Body of pancreas (tissue), 4 donors: ENCODE data around the gene LRRC23. TPM values are rescaled to one million over a fixed set of nuclear protein-coding genes. Genes with fewer than 3 reads are reported as not detected.

Source experiments
- ATAC-seq: fragments of 150-250 bp; one replicate; pipeline ENCODE4 v1.9.1; 2016
- DNase-seq, 4 donors: peaks; one replicate each; pipeline ENCODE4 v3.0.0-alpha.2; 2019
- H3K27ac ChIP-seq, 4 donors: fragments of 200-600 bp; sonication (generic); 1 replicate in 3 of 4; 2 replicates in 1 of 4; pipeline versions ENCODE4 v1.5.1 to v1.6.1; 2016 to 2019; ENCODE audit warnings: mild to moderate bottlenecking in 1 of 4, mixed read lengths in 1 of 4, moderate library complexity in 1 of 4
- H3K27me3 ChIP-seq, 2 donors: fragments of 200-600 bp; sonication (generic); one replicate each; pipeline ENCODE4 v1.6.0; 2016; ENCODE audit warnings: mild to moderate bottlenecking in 1 of 2
- H3K36me3 ChIP-seq, 2 donors: fragments of 200-600 bp; sonication (generic); replicated peaks in 1 of 2; 2 replicates each; pipeline ENCODE4 v1.5.1; 2016; ENCODE audit warnings: low read depth in 2 of 2; ENCODE audit not compliant: insufficient read depth in 1 of 2
- H3K4me1 ChIP-seq: fragments of 200-600 bp; sonication (generic); one replicate; pipeline ENCODE4 v1.6.0; 2016
- H3K4me3 ChIP-seq, 2 donors: fragments of 200-600 bp; sonication (generic); 1 replicate in 1 of 2; 2 replicates in 1 of 2; pipeline ENCODE4 v1.5.1; 2016 to 2019
- H3K9me3 ChIP-seq, 3 donors: fragments of 200-600 bp; sonication (generic); 1 replicate in 2 of 3; 2 replicates in 1 of 3; pipeline ENCODE4 v1.5.1; 2016
- POLR2A ChIP-seq, 3 donors: fragments of 450-650 bp; IDR thresholded peaks; one replicate each; pipeline ENCODE4 v1.6.1; 2016; ENCODE audit warnings: antibody characterized with exemption in 3 of 3, mild to moderate bottlenecking in 2 of 3
- WGBS, 2 donors: methylation state at CpG; one replicate each; pipeline ENCODE4 v1.1.5; 2017; 5-methylcytosine and 5-hydroxymethylcytosine counted together
- intact Hi-C: fragments of 100-400 bp; cut with DNase I; formaldehyde crosslinking; loops from one replicate; pipeline ENCODE4 v1.15.1; 2023
- total RNA-seq, 2 donors: library from RNA; depleted of rRNA; stranded (reverse); fragments of >200 nt; gene quantifications; one replicate each; pipeline ENCODE4 v1.1.0, GENCODE V29; 2016
- TF ChIP-seq, protein P1 (sequence below), 7 experiments: fragments of 450-650 bp in 4 of 7; fragments of 200-600 bp in 3 of 7; sonication (generic) in 3 of 7; IDR thresholded peaks; one replicate each; pipeline ENCODE4 v1.5.1; 2016 to 2019; ENCODE audit warnings: antibody characterized with exemption in 7 of 7

LRRC23 gene
- total RNA-seq, 2 donors from 2014 or later, result 7.0 to 21.1 TPM

DNA sequence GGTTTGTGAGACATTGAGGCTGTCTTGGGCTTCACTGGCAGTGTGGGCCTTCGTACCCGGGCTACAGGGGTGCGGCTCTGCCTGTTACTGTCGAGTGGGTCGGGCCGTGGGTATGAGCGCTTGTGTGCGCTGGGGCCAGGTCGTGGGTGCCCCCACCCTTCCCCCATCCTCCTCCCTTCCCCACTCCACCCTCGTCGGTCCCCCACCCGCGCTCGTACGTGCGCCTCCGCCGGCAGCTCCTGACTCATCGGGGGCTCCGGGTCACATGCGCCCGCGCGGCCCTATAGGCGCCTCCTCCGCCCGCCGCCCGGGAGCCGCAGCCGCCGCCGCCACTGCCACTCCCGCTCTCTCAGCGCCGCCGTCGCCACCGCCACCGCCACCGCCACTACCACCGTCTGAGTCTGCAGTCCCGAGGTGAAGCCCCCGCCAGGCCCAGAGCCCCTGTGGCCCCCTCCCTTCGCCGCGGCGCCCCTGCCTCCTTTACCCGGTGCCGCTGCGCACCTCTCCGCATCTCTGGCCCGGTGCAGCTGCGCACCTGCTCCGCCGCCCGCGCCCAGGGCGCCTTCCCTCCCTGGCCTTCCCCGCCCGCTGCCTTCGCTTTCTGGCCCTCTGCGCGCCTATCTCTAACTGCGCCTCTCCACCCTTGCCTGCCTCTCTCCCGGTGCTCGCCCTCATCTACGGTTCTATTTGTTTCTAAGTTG lies 9.8 kb downstream of the LRRC23 start, which contains the start of gene ENO2:
Gene ENO2 (plus strand): TSS at position 335 of the 701 bp plus-strand sequence. CDS start 1,253 bp downstream, outside the sequence.
- Histone ChIP-seq H3K4me1 (peaks cover 17% of the 10 kb centered on the region), H3K27me3 (peaks cover 0 to 15% of the 10 kb centered on the region in 2 donors), H3K36me3 (no peaks in the 10 kb centered on the region), H3K4me3 (peak within 1 kb of the TSS; percentile 14 to 15), H3K27ac (peak within 1 kb of the TSS in 3 of 4 donors; percentile 21 to 50 (median 49)), H3K9me3 (no peaks in the 10 kb centered on the region)
- intact Hi-C loops, result no loop called here
- peak in 2 of 3 donors; percentile 14 to 15 for TF ChIP-seq POLR2A (IDR thresholded peaks at IDR 0.05)
- TF ChIP-seq, protein P1, sequence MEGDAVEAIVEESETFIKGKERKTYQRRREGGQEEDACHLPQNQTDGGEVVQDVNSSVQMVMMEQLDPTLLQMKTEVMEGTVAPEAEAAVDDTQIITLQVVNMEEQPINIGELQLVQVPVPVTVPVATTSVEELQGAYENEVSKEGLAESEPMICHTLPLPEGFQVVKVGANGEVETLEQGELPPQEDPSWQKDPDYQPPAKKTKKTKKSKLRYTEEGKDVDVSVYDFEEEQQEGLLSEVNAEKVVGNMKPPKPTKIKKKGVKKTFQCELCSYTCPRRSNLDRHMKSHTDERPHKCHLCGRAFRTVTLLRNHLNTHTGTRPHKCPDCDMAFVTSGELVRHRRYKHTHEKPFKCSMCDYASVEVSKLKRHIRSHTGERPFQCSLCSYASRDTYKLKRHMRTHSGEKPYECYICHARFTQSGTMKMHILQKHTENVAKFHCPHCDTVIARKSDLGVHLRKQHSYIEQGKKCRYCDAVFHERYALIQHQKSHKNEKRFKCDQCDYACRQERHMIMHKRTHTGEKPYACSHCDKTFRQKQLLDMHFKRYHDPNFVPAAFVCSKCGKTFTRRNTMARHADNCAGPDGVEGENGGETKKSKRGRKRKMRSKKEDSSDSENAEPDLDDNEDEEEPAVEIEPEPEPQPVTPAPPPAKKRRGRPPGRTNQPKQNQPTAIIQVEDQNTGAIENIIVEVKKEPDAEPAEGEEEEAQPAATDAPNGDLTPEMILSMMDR (IDR thresholded peaks at IDR 0.05), result no peak
- peak; percentile 78 for ATAC-seq
- DNase-seq, result peak in 3 of 4 donors; percentile 63 to 69 (median 69)
- 0% methylated on average over 33 to 67 of the region's 68 CpGs for WGBS, 2 donors

DNA sequence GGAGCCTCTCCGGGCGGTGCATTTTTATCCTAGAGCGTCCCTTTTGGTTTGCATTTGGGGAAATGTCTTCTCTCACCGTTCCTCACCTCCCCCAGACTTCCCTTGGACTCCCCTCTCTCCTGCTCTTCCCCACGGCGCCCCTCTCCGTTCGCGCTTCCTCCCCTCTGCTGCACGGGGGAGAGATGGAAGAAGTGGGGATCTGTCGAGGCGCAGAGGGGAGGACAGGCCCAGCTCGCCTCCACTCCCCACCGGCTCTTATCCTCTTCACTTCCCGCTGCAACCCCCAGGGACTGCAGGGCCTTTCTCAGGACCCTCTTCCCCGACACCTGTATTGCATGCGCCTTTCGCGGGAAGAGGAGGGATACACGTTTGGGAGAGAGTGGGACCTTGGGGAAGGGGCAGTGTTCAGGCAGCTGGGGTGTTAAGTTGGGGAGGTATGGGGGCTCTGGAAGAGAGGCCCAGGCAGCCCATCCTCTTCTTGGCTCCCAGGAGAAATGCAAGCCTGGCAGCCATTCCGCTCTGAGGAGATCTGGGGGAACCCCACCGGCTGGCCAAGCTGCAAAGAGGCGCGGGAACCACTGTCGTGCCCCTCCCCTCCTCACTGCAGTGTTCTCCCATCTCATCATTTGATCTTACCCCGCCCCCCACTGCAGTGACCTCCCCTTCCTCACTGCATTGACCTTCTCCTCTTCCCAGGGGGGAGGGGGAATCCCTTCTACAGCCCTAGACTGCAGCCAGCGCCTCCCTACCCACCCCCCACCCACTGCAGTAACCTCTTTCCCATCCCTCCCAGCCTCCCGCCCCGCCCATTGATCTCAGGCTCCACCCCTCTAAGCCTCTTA lies 10.5 kb downstream of the LRRC23 start:
- Histone ChIP-seq H3K27ac (peak overlapping the region in 2 of 4 donors; percentile 21 to 49), H3K36me3 (no peaks in the 10 kb centered on the region), H3K4me1 (peaks cover 17% of the 10 kb centered on the region), H3K27me3 (peaks cover 0 to 15% of the 10 kb centered on the region in 2 donors), H3K4me3 (peak overlapping the region in 1 of 2 donors; percentile 15), H3K9me3 (no peaks in the 10 kb centered on the region)
- 23 to 24% methylated on average over 29 of the region's 29 CpGs for WGBS, 2 donors
- intact Hi-C loops, result no loop called here
- no peak for ATAC-seq
- DNase-seq, result no peak
- TF ChIP-seq, protein P1 (IDR thresholded peaks at IDR 0.05), result no peak
- TF ChIP-seq POLR2A (IDR thresholded peaks at IDR 0.05), result no peak

DNA sequence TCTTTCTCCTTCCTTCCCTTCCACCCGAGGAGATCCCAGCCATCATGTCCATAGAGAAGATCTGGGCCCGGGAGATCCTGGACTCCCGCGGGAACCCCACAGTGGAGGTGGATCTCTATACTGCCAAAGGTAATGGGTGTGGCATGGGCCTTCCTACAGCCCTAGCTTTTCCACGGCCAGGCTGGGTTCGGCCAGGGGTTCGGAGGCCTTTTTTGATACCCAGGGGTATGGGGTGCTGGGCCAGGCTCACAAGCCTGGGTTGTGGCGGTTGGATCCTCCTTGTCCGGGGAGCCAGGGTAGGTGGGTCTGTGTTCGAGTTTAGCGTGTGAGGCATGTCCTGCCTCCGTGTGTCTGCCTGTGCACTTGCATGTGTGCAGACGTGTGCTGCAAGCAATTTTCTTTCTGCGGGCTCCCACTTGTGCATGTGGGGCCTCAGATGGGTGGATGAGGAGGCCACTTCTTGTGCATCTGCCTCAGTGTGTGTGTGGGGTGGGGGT lies 11.2 kb downstream of the LRRC23 start:
- no peaks in the 10 kb centered on the region for H3K36me3 ChIP-seq
- WGBS, 2 donors, result 68 to 74% methylated on average over 5 to 14 of the region's 14 CpGs
- no peak for DNase-seq
- peaks cover 17% of the 10 kb centered on the region for H3K4me1 ChIP-seq
- peaks cover 0 to 15% of the 10 kb centered on the region in 2 donors for H3K27me3 ChIP-seq
- TF ChIP-seq, protein P1 (IDR thresholded peaks at IDR 0.05), result no peak
- no peak for TF ChIP-seq POLR2A (IDR thresholded peaks at IDR 0.05)
- no peak overlapping the region for H3K4me3 ChIP-seq
- intact Hi-C loops, result no loop called here
- ATAC-seq, result no peak
- no peak overlapping the region for H3K27ac ChIP-seq
- H3K9me3 ChIP-seq, result no peaks in the 10 kb centered on the region

DNA sequence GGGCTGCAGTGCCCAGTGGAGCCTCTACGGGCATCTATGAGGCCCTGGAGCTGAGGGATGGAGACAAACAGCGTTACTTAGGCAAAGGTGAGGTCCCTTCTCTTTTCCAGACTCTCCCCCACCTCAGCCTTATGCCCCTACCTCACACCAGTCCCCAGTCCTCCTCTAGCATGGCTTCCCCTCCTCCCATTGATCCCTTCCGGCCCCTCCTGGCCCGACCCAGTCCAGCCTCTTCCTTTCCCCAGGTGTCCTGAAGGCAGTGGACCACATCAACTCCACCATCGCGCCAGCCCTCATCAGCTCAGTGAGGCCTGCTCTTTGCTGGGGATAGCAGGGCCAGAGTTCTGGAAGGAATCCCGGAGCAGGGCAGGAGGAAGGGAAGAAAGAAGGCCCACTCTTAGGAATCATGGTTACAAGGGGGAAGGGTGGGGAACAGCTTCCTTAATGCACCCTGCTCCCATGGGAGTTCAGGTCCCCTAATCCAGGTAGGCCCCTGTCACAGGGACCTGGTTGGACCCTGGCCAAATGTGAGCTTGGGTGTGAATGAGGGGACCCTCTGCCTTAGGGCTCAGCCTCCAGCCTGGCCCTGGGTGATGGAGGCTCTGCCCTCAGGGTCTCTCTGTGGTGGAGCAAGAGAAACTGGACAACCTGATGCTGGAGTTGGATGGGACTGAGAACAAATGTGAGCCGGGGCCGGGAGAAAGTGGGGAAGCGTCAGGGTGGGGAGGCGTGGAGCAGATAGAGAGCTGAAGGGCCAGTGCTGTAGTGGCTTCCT lies 12.0 kb downstream of the LRRC23 start:
- no peak for TF ChIP-seq POLR2A (IDR thresholded peaks at IDR 0.05)
- TF ChIP-seq, protein P1 (IDR thresholded peaks at IDR 0.05), result no peak
- peaks cover 0 to 15% of the 10 kb centered on the region in 2 donors for H3K27me3 ChIP-seq
- H3K4me3 ChIP-seq, result no peak overlapping the region
- no peak overlapping the region for H3K27ac ChIP-seq
- DNase-seq (no peak), ATAC-seq (no peak)
- no peaks in the 10 kb centered on the region for H3K36me3 ChIP-seq
- no peaks in the 10 kb centered on the region for H3K9me3 ChIP-seq
- WGBS, 2 donors, result 78 to 85% methylated on average over 11 of the region's 11 CpGs
- intact Hi-C loops, result no loop called here
- H3K4me1 ChIP-seq, result peaks cover 17% of the 10 kb centered on the region
